ENCODE measurements around the gene NTHL1.

The NTHL1 gene

GRCh38 chr16:2047330-2048115 lies at the start of gene NTHL1, which contains the start of gene TSC2:
TSS of gene NTHL1 (minus strand) at chr16:2047834. CDS start at chr16:2047823, 11 bp downstream.
TSS of gene TSC2 (plus strand) at chr16:2047985. CDS start at chr16:2048616, 631 bp downstream.
- DNase-seq (ENCODE audit: low read depth), result peak; percentile 90

GRCh38 chr16:2096853-2097595 lies 49.4 kb upstream of the NTHL1 start:
- no peak for DNase-seq (ENCODE audit: low read depth)

GRCh38 chr16:2095918-2096582 lies 48.4 kb upstream of the NTHL1 start:
- DNase-seq (ENCODE audit: low read depth), result no peak

GRCh38 chr16:2095315-2095853 lies 47.8 kb upstream of the NTHL1 start:
- DNase-seq (ENCODE audit: low read depth), result no peak

- DNase-seq (ENCODE audit: low read depth), result no peak
Observed at GRCh38 chr16:2093793-2094192, 46.2 kb upstream of the NTHL1 start.

GRCh38 chr16:2092866-2093265 lies 45.2 kb upstream of the NTHL1 start:
- DNase-seq (ENCODE audit: low read depth), result no peak

- no peak for DNase-seq (ENCODE audit: low read depth)
Observed at GRCh38 chr16:2092256-2092620, 44.6 kb upstream of the NTHL1 start.

GRCh38 chr16:2091547-2092255 lies 44.1 kb upstream of the NTHL1 start:
- no peak for DNase-seq (ENCODE audit: low read depth)

GRCh38 chr16:2090777-2091546 lies 43.3 kb upstream of the NTHL1 start:
- no peak for DNase-seq (ENCODE audit: low read depth)

- no peak for DNase-seq (ENCODE audit: low read depth)
Observed at GRCh38 chr16:2090481-2090776, 42.8 kb upstream of the NTHL1 start.

- no peak for DNase-seq (ENCODE audit: low read depth)
Observed at GRCh38 chr16:2089706-2090480, 42.3 kb upstream of the NTHL1 start.

GRCh38 chr16:2088759-2089358 lies 41.2 kb upstream of the NTHL1 start:
- no peak for DNase-seq (ENCODE audit: low read depth)

GRCh38 chr16:2087748-2088631 lies 40.4 kb upstream of the NTHL1 start:
- no peak for DNase-seq (ENCODE audit: low read depth)

GRCh38 chr16:2086812-2087747 lies 39.4 kb upstream of the NTHL1 start:
- DNase-seq (ENCODE audit: low read depth), result no peak

- DNase-seq (ENCODE audit: low read depth), result no peak
Observed at GRCh38 chr16:2086106-2086742, 38.6 kb upstream of the NTHL1 start.

GRCh38 chr16:2085669-2086068 lies 38.0 kb upstream of the NTHL1 start:
- DNase-seq (ENCODE audit: low read depth), result no peak

- no peak for DNase-seq (ENCODE audit: low read depth)
Observed at GRCh38 chr16:2084895-2085625, 37.4 kb upstream of the NTHL1 start.

Measured in activated T-helper 9 cell treated with anti-CD3 and anti-CD28 coated beads, Interleukin-2, amount 50 U/mL, for 16 hours (primary cell).